Choroid plexus epithelial cell (primary cell): Measurements from ENCODE around the gene OSBPL1A.
A peak's percentile ranks its signal among the peaks of the same experiment; 100 is the strongest.

Source experiments
- DNase-seq: peaks from one replicate; pipeline ENCODE4 v3.0.0-alpha.2; 2010; ENCODE audit warnings: low read depth
- H3K4me3 ChIP-seq: 2 replicates; pipeline ENCODE4 v1.5.1; 2011; ENCODE audit warnings: low read depth, mild to moderate bottlenecking, control low read depth, low read length, moderate library complexity
- TF ChIP-seq, protein P1 (sequence below): conservative IDR thresholded peaks from 2 replicates; pipeline ENCODE4 v1.5.1; 2011; ENCODE audit warnings: low read depth, mild to moderate bottlenecking, control low read depth, inconsistent platforms, low read length, moderate library complexity

Gene OSBPL1A

DNA sequence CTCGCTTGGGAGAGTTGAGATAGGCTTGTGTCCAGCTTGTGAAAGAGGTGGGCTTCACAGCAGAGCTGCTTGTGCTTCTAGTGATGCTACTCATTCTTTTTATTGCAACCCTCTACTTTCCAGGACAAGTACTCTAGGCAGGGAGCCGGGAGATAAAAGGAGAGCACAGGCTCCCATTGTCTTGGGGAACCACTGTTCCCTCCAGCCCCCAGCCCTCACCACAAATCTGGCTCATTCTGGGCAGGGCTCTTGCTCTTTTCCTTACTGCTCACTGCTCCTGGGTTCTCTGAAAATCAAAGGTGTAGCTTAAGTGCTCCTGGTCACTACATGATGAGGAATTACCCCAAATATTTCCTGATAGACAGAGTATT, 177.3 kb downstream of the OSBPL1A start:
- TF ChIP-seq, protein P1, sequence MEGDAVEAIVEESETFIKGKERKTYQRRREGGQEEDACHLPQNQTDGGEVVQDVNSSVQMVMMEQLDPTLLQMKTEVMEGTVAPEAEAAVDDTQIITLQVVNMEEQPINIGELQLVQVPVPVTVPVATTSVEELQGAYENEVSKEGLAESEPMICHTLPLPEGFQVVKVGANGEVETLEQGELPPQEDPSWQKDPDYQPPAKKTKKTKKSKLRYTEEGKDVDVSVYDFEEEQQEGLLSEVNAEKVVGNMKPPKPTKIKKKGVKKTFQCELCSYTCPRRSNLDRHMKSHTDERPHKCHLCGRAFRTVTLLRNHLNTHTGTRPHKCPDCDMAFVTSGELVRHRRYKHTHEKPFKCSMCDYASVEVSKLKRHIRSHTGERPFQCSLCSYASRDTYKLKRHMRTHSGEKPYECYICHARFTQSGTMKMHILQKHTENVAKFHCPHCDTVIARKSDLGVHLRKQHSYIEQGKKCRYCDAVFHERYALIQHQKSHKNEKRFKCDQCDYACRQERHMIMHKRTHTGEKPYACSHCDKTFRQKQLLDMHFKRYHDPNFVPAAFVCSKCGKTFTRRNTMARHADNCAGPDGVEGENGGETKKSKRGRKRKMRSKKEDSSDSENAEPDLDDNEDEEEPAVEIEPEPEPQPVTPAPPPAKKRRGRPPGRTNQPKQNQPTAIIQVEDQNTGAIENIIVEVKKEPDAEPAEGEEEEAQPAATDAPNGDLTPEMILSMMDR, result no peak
- no peak overlapping the region for H3K4me3 ChIP-seq
- DNase-seq, result no peak

DNA sequence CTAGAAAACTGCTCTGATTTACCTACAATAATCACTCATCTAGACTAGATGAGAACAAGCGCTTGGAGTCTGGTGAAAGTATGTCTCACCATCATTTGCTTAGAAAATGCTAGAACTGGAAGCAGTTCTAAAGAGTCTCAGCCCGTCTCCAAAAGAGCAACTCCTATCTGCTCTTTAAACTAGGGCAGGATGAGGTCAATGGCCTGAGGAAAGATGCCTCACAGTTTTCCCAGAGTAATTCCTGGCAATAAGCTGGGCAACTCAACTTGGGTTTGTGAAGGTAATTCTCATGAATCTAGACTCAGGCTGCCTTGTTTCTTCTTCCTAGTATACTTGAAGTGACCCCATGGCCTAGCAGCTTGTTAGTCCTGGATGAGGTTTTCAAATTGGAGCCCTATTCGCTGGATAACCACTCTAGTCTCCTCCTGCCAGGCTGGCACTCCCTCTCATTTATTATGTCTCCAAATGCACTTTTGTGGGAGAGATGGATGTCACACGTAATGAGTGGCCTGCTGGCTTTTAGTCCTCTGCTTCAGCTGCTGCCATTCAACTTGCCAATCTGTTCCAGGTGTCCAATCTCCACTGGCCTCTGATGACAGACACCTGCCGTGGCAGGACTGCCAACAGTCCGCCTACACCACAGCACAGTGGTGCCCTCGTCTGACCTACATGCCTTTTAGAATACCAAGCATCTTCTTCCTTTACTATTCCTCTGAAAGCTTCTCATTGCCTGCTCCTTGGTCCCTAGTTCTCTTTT, 177.9 kb downstream of the OSBPL1A start:
- no peak overlapping the region for H3K4me3 ChIP-seq
- no peak for DNase-seq
- TF ChIP-seq, protein P1, result no peak

DNA sequence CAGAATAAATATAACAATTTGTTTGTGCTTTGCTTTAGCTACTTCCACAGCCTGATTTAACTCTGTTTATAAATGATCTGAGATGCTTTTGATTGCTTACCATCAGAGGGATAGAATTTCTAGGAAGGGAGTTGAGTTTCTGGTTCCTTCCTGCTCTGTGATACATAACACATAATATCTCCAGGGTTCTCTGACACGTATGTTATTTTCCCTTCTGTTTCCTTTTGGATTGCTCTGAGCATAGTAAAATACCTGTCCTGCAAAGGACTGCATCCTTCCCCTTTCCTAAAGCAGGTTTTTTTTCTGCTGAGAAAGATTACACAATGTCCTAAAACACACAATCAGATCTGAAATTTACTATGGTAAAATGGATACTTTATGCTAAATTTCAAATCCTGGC, 182.7 kb downstream of the OSBPL1A start:
- DNase-seq, result no peak
- peak overlapping the region; percentile 11 for H3K4me3 ChIP-seq
- TF ChIP-seq, protein P1, result no peak

DNA sequence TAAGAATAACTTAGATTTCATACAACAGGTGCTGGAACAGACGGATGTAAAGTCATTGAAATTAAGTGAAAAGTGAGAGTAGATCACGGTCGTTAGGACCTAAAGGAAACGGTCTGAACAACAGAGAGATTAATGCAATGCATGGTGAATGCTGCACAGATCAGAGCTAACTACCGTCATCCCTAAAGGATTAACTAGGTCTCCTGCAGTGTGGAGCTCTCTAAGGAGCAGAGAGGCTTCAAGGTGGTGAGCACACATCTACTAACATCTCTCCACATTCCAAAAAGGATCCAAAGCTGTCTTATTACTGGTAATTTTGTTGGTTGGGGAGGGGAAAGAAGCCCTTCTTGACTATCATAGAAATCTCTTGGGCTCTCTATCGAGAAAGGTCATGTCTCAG, 183.5 kb downstream of the OSBPL1A start:
- TF ChIP-seq, protein P1, result no peak
- no peak for DNase-seq
- no peak overlapping the region for H3K4me3 ChIP-seq

DNA sequence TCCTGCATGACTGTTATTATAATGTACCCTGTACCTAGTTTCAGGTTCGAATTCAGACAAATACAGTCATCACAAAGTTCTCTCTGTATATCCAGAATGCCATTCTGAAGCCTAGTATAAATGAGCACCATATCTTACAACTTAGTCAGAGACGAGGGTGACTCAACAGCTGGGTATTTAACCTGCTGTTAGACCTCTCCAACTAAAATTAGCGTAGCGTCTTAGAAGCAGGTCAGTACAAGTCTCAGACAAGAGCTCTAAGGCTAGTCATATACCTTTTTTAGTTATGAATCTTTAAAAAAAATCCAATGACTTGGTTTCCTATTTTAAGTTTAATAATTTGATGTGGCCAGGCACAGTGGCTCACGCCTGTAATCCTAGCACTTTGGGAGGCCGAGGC, 184.7 kb downstream of the OSBPL1A start:
- TF ChIP-seq, protein P1, result no peak
- no peak overlapping the region for H3K4me3 ChIP-seq
- DNase-seq, result peak; percentile 97

DNA sequence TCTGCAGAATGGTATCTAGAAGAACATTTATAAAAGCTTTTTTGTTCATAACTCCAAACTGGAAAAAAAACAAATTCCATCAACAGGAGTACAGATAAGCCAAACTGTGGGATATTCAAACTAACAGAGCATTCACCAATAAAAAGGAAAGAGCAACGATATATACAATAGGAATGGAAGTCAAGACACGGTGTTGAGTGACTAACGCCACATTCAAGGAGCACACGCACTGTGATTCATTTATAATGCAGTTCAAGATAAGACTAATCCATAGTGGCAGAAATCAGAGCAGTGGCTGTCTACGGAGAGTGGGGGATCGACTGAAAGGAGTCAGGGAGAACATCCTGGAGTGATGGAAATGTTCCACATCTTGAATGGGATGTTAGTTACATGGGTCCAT, 188.1 kb downstream of the OSBPL1A start:
- DNase-seq, result no peak
- no peak overlapping the region for H3K4me3 ChIP-seq
- TF ChIP-seq, protein P1, result no peak

DNA sequence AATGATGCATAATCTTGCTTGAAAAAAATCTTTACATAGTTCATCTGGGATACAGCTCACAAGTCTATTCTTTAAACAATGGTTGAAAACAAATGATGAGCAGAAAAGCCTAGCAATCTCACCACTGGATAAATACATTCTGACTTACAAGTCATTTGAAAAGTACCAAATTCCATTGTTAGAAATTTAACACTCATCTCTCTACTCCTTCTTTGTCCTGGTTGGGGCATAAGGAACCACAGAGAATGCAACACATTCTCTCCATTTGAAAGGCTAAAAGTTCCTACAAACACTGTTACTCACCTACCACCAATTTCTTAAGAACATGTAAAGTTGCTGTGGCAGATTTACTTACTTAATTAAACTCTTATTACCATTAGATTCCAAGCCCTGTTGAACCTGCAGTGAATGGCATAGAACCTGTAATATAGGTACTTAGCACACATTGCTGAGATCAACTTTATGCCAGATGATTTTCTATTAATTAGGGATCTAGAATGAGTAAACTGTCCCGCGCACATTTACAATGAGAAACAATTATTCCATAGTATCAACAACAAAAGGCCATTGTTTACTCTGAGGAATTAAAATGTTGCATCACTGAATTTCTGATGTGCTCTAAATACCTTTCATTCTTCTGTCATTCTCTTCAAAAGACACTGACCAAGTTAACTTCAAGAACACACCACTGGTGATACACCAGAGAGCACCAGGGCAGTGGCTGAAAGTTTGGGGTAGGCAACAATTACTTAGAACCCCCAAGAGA, 189.2 kb downstream of the OSBPL1A start:
- no peak overlapping the region for H3K4me3 ChIP-seq
- DNase-seq, result peak; percentile 48
- TF ChIP-seq, protein P1, result no peak
